GM23248 (cell line): Measurements from ENCODE around the gene NT5C. TPM values are rescaled to one million over a fixed set of nuclear protein-coding genes. Genes with fewer than 3 reads are reported as not detected.
"Not testable (repeated sequence)": the region's sequence is repeated elsewhere in the genome, so short reads cannot be mapped to it uniquely, and the experiment has no call there.

Experiments used
- DNase-seq: peaks from one replicate; pipeline ENCODE4 v3.0.0-alpha.2; 2015
- H2AFZ ChIP-seq: fragments of 200-600 bp; sonication (generic); 2 replicates; pipeline ENCODE4 v1.6.1; 2016; ENCODE audit warnings: antibody characterized with exemption
- H3F3A ChIP-seq: fragments of 200-600 bp; sonication (generic); 2 replicates; pipeline ENCODE4 v1.6.1; 2016; ENCODE audit warnings: mild to moderate bottlenecking, antibody characterized with exemption, mixed run types; ENCODE audit not compliant: insufficient read depth
- H3K27ac ChIP-seq: fragments of 200-600 bp; sonication (generic); 2 replicates; pipeline ENCODE4 v1.5.1; 2016; ENCODE audit warnings: mild to moderate bottlenecking
- H3K27me3 ChIP-seq: fragments of 200-600 bp; sonication (generic); replicated peaks from 2 replicates; pipeline ENCODE4 v1.6.1; 2016; ENCODE audit warnings: mild to moderate bottlenecking; ENCODE audit not compliant: insufficient read depth
- H3K36me3 ChIP-seq: fragments of 200-600 bp; sonication (generic); 2 replicates; pipeline ENCODE4 v1.6.1; 2016; ENCODE audit warnings: low read depth, mild to moderate bottlenecking
- H3K4me1 ChIP-seq: fragments of 200-600 bp; sonication (generic); 2 replicates; pipeline ENCODE4 v1.6.1; 2016; ENCODE audit warnings: mild to moderate bottlenecking; ENCODE audit not compliant: insufficient read depth
- H3K4me2 ChIP-seq: fragments of 200-600 bp; sonication (generic); one replicate; pipeline ENCODE4 v1.6.1; 2016; ENCODE audit warnings: mild to moderate bottlenecking; ENCODE audit not compliant: unreplicated experiment
- H3K4me3 ChIP-seq: fragments of 200-600 bp; sonication (generic); 2 replicates; pipeline ENCODE4 v1.5.1; 2016; ENCODE audit warnings: mild to moderate bottlenecking
- H3K79me2 ChIP-seq: fragments of 200-600 bp; sonication (generic); 2 replicates; pipeline ENCODE4 v1.6.1; 2016; ENCODE audit warnings: mild to moderate bottlenecking; ENCODE audit not compliant: insufficient read depth
- H3K9ac ChIP-seq: fragments of 200-600 bp; sonication (generic); 2 replicates; pipeline ENCODE4 v1.6.1; 2016; ENCODE audit warnings: mild to moderate bottlenecking
- H3K9me2 ChIP-seq: fragments of 200-600 bp; sonication (generic); 2 replicates; pipeline ENCODE4 v1.6.1; 2016; ENCODE audit warnings: mixed run types, mild to moderate bottlenecking, moderate library complexity; ENCODE audit not compliant: insufficient read depth
- H3K9me3 ChIP-seq: fragments of 200-600 bp; sonication (generic); one replicate; pipeline ENCODE4 v1.6.1; 2017; ENCODE audit warnings: low read depth
- H4K20me1 ChIP-seq: fragments of 200-600 bp; sonication (generic); 2 replicates; pipeline ENCODE4 v1.6.0; 2016; ENCODE audit not compliant: insufficient read depth
- EZH2 ChIP-seq: fragments of 200-600 bp; sonication (generic); IDR thresholded peaks from 2 replicates; pipeline ENCODE4 v1.6.1; 2018; ENCODE audit warnings: antibody characterized with exemption, mild to moderate bottlenecking; ENCODE audit not compliant: insufficient read depth, poor library complexity, severe bottlenecking
- EZH2phosphoT487 ChIP-seq: fragments of 200-600 bp; sonication (generic); IDR thresholded peaks from 2 replicates; pipeline ENCODE4 v1.6.1; 2018; ENCODE audit warnings: antibody characterized with exemption, moderate library complexity, mild to moderate bottlenecking, low read depth; ENCODE audit not compliant: insufficient read depth
- WGBS, 2 experiments: methylation state at CpG; one replicate each; pipeline ENCODE4 v1.1.6; 2015 to 2017; ENCODE audit warnings: low lambda C conversion rate in 2 of 2, low coverage in 1 of 2; ENCODE audit errors: missing lambda C conversion rate in 2 of 2; 5-methylcytosine and 5-hydroxymethylcytosine counted together
- in situ Hi-C: fragments of 300-500 bp; cut with MboI; formaldehyde crosslinking; loops from 2 replicates; pipeline ENCODE4 v1.15.0; 2020
- polyA plus RNA-seq: library from polyadenylated mRNA; unstranded; fragments of >200 nt; fragmentation: Nextera tagmentation; extraction: Ambion mirVana; gene quantifications from 2 replicates; pipeline ENCODE4 v1.2.1, GENCODE V29; 2016
- total RNA-seq: library from RNA; depleted of rRNA; stranded (reverse); fragments of >200 nt; shearing (Covaris generic); gene quantifications from 2 replicates; pipeline ENCODE4 v1.2.3, GENCODE V29; 2014

Gene NT5C
- total and polyA plus RNA-seq, 2 experiments from 2014 or later, result 60.8 to 66.5 TPM

DNA sequence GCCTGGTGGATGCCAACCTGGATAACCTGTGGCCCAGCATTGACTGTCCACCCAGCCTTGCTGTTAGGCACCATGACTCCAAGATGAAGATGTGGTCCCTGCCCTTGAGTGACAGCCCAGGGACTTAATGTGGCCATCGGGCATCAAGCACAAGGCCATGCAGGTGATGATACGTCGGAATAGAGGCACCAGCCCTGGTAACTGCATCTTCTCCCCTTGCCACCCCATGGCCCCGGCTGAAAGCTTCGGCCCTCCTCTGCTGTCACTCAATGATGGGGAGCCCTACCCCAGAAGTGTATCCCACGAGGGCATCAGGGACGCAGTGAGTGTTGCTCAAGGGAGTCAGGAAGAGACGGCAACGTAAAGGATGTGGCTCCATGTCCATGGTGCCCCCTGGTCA is 2.0 kb downstream of the NT5C start:
- Histone ChIP-seq H3K4me1 (no peaks in the 10 kb centered on the region), H3K27me3 (no peaks in the 10 kb centered on the region), H3K4me2 (no peak overlapping the region), H4K20me1 (no peaks in the 10 kb centered on the region), H3K4me3 (no peak overlapping the region), H3K9me3 (no peaks in the 10 kb centered on the region), H3F3A (peaks cover 8% of the 10 kb centered on the region), H2AFZ (no peak overlapping the region), H3K9me2 (no peaks in the 10 kb centered on the region), H3K27ac (no peak overlapping the region), H3K36me3 (no peaks in the 10 kb centered on the region), H3K79me2 (peaks cover 20% of the 10 kb centered on the region; the same call in 1 of the 2 replicates), H3K9ac (no peak overlapping the region)
- TF ChIP-seq EZH2 (no peak), EZH2phosphoT487 (no peak)
- WGBS, 2 experiments, result 86% methylated on average over 9 of the region's 9 CpGs
- DNase-seq, result no peak
- in situ Hi-C loops, result no loop called here

DNA sequence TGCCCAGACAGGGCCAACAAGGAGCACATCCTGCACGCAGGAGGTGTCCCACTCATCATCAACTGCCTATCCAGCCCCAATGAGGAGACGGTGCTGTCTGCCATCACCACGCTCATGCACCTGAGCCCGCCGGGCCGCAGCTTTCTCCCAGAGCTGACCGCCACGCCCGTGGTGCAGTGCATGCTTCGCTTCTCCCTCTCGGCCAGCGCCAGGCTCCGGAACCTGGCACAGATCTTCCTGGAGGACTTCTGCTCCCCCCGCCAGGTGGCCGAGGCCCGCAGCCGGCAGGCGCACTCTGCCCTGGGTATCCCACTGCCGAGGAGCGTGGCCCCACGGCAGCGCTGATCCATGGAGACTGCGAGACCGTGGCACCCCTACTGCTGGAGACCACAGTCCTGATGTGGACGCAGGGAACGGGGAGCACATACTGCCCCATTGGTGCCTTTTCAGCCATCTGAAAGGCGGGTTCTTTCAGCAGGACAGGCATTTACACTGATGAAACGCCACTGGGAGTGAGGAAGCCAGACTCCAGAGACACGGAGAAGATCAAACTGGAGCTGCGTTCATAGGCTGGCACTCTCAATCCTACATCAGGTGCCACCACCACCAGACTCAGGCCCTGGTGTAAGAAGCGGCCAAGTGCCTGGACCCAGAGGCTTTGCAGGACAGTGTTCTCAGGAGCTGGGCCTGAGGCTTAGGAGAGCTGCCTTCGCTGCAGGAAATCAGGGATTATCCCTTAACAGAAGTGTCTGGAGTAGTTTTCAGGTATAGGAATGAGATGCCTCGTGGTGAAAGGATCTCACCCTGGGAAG is 2.6 kb downstream of the NT5C start:
- H3K4me3 ChIP-seq, result no peak overlapping the region
- H4K20me1 ChIP-seq, result no peaks in the 10 kb centered on the region
- WGBS, 2 experiments, result 86 to 89% methylated on average over 33 of the region's 33 CpGs
- no peak overlapping the region for H2AFZ ChIP-seq
- TF ChIP-seq EZH2phosphoT487, result no peak
- no peak for TF ChIP-seq EZH2
- no peak overlapping the region for H3K27ac ChIP-seq
- H3K27me3 ChIP-seq, result no peaks in the 10 kb centered on the region
- no peak for DNase-seq
- in situ Hi-C loops, result no loop called here
- no peak overlapping the region for H3K4me2 ChIP-seq
- no peaks in the 10 kb centered on the region for H3K9me2 ChIP-seq
- no peak overlapping the region for H3K9ac ChIP-seq
- no peaks in the 10 kb centered on the region for H3K9me3 ChIP-seq
- H3K79me2 ChIP-seq, result peaks cover 20% of the 10 kb centered on the region; the same call in 1 of the 2 replicates
- H3F3A ChIP-seq, result peaks cover 8% of the 10 kb centered on the region
- no peaks in the 10 kb centered on the region for H3K36me3 ChIP-seq
- no peaks in the 10 kb centered on the region for H3K4me1 ChIP-seq

DNA sequence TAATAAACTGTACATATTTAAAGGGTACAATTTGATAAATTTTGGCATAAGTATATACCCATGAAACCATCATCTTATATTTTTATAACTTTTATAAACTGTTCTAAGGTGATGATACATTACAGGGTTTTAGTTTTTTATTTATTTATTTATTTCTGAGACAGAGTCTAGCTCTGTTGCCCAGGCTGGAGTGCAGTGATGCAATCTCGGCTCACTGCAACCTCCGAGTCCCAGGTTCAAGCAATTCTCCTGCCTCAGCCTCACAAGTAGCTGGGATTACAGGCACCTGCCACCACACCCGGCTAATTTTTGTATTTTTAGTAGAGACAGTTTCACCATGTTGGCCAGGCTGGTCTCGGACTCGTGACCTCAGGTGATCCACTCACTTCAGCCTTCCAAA is 3.6 kb downstream of the NT5C start:
- H3K27ac ChIP-seq, H3K36me3 ChIP-seq, H3K9me2 ChIP-seq, H3F3A ChIP-seq, H4K20me1 ChIP-seq, H3K9me3 ChIP-seq, H3K4me1 ChIP-seq, H3K4me3 ChIP-seq, H2AFZ ChIP-seq, H3K4me2 ChIP-seq, H3K9ac ChIP-seq, in situ Hi-C loops, H3K27me3 ChIP-seq, DNase-seq: not testable (repeated sequence)
- WGBS, 2 experiments, result 86 to 91% methylated on average over 5 of the region's 5 CpGs
- H3K79me2 ChIP-seq, result peaks cover 17% of the 10 kb centered on the region; the same call in 1 of the 2 replicates

DNA sequence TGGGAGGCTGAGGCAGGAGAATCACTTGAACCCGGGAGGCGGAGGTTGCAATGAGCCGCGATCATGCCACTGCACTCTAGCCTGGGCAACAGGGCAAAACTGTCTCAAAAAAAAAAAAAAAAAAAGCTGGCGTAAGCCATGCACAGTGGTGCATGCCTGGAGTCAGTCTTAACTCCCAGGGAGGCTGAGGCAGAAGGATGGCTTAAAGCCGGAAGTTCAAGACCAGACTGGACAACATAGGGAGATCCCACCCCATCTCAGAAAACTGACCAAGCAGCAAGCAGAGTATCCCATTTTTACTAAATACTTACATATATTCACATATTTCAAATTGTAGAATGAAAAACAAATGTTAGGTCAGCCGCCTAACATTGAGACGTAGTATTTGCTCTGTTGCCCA is 4.6 kb downstream of the NT5C start:
- in situ Hi-C loops, result no loop called here
- TF ChIP-seq EZH2phosphoT487 (no peak), EZH2 (no peak)

More for the DNA sequence above, 4.6 kb downstream of the NT5C start:
- no peak for DNase-seq
- Histone ChIP-seq H3K27me3 (no peaks in the 10 kb centered on the region), H3K9me2 (no peaks in the 10 kb centered on the region), H3K9me3 (no peaks in the 10 kb centered on the region), H3K4me2 (no peak overlapping the region), H2AFZ (no peak overlapping the region), H3K4me3 (no peak overlapping the region), H4K20me1 (no peaks in the 10 kb centered on the region), H3K4me1 (no peaks in the 10 kb centered on the region), H3K36me3 (no peaks in the 10 kb centered on the region), H3K27ac (no peak overlapping the region), H3K9ac (no peak overlapping the region), H3F3A (no peaks in the 10 kb centered on the region), H3K79me2 (0 out of 2 replicates have a peak, but pooled peaks cover 10% of the 10 kb centered on the region)
- 98% methylated on average over 8 of the region's 8 CpGs for WGBS, 2 experiments
